Subcutaneous adipose tissue (tissue), 4 donors: ENCODE measurements around the gene GGCX. TPM values are rescaled to one million over a fixed set of nuclear protein-coding genes. Genes with fewer than 3 reads are reported as not detected.

Experiments used
- CTCF ChIP-seq: fragments of 450-650 bp; IDR thresholded peaks from one replicate; pipeline ENCODE4 v1.5.1; 2016; ENCODE audit warnings: low read depth, mild to moderate bottlenecking, control low read depth, antibody characterized with exemption, moderate library complexity
- total RNA-seq, 4 donors: library from RNA; depleted of rRNA; stranded (reverse); fragments of >200 nt; gene quantifications; one replicate each; pipeline ENCODE4 v1.1.0, GENCODE V29; 2016

GGCX gene
- total RNA-seq, 4 donors from 2014 or later = 26.5 to 53.3 (median 30.8) TPM

- no peak for TF ChIP-seq CTCF
These were observed 35.3 kb upstream of the GGCX start for GRCh38 chr2:85596486-85597143.

- no peak for TF ChIP-seq CTCF
These were observed 34.7 kb upstream of the GGCX start for GRCh38 chr2:85596026-85596333.

- TF ChIP-seq CTCF = no peak
These were observed 34.2 kb upstream of the GGCX start, which contains the start of gene RNF181 for GRCh38 chr2:85595301-85596025. RNF181 (plus strand) TSS chr2:85595745; CDS start chr2:85595764, 19 bp downstream.

GRCh38 chr2:85594715-85595300 is 33.5 kb upstream of the GGCX start:
- no peak for TF ChIP-seq CTCF

- TF ChIP-seq CTCF = no peak
These were observed 31.7 kb upstream of the GGCX start for GRCh38 chr2:85593023-85593422.

GRCh38 chr2:85591563-85591962 is 30.3 kb upstream of the GGCX start:
- no peak for TF ChIP-seq CTCF

- TF ChIP-seq CTCF = no peak
These were observed 29.7 kb upstream of the GGCX start for GRCh38 chr2:85590950-85591349.
